COR-L47 (cell line): ENCODE measurements around the gene POLG2.
A peak's percentile ranks its signal among the peaks of the same experiment; 100 is the strongest.

Source experiments
- DNase-seq: peaks from one replicate; lab custom pipeline; 2025; lab: John Stamatoyannopoulos, UW

The POLG2 gene

DNA sequence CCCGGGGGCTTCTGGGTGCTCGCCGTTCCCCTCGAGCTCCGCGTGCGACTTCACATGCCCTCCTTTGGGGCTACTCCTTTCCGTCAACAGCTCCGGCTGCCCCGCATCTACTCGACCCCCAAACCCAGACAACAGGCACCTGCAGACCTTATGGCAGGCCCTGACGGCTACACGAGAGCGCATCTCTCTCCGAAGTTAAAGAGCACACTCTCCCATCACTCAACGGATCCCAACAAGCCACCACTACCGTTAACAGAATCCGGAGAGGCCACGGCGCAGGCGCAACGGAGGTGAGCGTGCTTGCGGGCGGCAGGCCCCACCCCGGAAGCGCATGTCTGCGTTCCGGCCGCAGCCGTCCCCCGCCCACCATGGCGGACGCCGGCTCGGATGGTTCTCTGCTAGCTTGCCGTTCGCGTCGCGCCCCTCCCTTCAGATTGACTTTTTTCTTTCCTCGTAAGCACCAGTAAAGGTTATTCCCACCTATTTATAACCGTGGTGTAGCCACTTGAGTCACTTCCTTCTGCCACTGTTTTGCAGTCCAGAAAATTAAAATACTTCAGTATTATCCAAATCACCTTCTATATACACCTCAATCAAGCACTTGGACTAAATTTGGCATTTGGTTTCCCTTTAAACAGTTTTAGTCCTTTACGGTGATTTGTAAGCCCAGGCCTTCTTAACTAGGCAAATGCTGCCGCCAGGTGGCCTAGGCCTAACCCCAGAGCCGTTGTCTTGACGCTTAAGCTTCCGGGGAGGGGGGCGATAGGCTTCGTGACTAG, at the start of gene POLG2:
POLG2 (minus strand) TSS at position 269 of the 779 bp plus-strand sequence; CDS start at position 183, 86 bp downstream.
- peak; percentile 88 for DNase-seq

DNA sequence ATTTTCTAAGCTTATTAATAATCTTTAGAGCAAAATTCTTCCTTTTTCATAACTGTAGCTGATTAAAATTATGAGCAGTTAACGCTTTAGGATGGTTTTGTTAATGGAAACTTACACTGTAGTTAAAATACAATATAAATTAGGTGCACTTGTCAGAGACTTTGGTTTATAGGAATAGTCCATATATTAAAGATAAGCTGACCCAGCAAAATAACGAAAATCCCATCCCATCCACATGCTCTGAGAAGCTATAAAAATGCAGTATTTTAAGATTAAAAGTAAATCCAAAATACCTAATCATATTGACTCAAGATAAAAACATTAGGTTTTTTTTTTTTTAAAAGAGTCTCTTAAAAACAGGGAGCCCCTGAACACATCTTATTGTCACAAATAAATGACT, 47.9 kb upstream of the POLG2 start:
- no peak for DNase-seq

DNA sequence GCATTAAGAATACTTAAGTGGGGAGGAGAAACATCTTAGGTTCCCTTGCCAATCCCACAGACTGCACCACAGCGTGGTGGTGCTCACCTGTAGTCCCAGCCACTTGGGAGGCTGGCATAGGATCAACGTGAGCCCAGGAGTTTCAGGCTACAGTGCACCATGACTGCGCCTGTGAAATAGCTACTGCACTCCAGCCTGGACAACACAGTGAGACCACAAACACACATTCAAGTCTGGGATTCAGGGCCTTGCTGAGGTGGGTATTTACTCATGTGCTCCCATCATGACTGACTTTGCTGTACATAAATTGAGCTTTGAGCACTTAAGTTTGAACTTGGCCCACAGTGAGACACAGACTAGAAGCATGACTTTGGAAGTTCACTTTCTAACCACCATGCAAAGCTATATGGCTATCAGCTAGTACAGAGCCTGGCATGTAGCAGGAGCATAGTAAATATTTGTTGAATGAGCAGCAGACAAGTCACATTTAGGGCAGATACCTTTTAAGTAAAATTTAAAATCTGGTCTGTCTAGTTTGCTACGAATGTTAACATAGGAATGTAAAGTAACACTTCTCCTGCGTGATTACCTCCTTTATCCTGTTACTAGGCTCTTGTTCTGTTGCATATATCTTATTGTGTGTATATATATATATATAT, 43.4 kb upstream of the POLG2 start:
- no peak for DNase-seq

DNA sequence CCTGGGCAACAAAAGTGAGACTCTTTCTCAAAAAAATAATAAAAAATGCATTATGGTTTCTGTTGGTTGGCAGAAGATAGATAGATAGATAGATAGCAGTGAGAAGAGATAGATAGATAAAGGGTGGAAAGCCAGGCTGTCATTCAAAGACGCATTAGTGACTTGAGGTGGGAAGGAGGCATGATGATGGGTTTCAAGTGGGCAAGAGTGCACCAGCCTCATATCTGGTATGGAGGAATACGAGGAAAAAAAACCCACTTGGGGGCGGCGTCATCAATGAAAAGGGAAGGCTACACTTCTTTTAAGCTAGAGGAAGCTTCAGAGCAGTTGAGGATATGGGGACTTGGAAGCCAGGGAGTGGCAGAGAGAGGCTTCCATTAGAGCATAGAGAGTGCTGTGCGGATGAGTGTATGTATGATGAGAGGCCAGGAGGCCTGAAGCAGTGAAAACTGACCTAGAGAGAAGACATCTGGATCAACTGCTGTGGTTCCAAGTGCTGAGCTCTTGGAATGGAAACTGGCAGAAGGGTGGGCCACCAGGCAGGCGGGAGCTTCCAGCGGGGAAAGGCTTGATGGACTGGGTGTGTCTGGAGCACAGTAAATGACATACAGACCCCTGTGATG, 41.8 kb upstream of the POLG2 start:
- no peak for DNase-seq

DNA sequence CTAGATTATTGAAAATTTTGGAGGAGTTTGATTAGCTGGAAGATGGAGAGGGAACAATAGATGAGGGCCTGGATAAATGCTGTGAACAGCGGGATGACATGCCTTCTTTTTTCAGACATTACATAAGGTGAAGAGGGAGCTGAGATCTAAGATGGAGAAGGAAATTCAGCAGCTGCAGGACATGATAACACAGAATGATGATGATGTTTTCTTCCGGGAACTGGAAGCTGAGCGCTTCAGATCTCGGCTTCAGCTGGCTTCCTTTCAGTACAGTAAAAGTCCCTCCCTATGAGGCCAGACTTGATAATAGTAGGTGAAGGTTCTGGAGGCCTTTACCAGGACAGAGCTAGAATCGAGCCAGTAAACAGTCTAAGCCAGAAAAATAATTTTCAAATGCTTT, 40.6 kb upstream of the POLG2 start:
- no peak for DNase-seq

DNA sequence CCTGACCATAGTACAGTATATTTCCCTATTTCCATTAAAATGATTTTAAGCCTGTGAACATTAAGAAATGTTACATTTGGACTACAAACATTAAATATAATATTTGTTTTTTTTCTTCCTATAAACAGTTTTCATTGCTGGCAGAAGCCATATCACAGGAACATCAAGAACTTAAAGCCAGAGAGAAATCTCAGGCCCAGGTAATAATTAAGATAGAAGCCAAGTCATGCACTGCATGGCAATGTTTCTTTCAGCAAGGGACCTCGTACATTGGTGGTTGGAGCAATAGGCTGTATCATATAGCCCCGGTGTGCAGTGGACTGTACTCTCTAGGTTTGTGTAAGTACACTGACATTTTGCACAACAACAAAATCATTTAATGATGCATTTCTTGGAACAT, 40.1 kb upstream of the POLG2 start:
- no peak for DNase-seq

DNA sequence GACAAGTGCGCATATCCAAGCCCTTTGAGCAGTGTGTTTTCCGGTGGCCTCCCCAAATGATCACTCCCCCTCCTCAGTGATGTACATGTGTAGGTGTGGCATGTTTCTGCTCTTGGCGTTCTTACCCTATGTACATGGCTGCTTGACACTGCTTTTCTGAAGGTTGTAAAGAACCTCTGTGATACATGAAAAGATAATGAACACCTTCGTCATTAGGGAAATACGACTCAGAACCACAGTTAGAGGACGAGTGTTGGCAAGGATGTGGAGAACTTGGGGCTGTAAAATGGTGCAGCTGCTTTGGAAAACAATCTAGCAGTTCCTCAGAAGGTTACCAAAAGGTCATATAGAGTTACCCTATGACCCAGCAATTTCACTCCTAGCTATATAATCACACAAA, 38.5 kb upstream of the POLG2 start:
- DNase-seq = no peak

DNA sequence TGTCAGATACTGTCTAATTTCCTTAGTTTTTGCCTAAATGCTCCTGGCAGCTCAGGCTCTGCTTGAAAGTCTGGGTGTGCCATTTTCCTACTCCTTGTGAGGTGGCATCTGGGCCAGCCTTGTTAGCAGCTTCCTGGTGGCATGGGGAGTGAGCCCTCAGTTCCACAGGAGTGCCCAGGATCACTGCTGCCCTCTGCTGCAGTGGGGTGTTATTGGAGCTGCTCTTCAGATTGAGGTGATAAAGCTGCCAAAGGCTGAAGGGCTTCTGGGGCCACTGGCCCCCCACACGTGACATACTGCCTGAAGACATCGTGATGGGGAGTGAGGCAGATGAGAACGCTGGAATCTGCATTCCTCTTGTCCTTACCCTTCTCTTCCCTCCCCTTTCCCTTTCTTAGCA, 37.3 kb upstream of the POLG2 start:
- DNase-seq = no peak

DNA sequence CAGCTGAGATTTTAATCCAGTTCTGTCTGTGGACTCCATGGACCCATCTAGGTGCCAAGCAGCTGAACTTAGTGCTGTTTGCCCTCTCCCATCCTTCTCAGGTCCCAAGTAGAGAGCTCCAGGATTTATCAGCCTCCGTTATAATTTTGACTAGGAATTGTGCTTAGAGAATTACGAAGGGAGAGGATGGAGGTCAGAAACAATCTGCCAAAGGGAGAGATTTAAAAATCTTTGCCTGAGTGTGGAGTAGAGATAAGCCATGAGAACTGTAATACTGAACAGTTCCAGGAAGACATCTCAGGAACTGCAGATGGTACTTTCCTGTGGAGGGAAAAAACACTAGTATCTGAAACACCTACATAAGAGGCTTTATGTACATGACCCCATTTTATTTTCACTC, 36.9 kb upstream of the POLG2 start:
- DNase-seq = no peak

DNA sequence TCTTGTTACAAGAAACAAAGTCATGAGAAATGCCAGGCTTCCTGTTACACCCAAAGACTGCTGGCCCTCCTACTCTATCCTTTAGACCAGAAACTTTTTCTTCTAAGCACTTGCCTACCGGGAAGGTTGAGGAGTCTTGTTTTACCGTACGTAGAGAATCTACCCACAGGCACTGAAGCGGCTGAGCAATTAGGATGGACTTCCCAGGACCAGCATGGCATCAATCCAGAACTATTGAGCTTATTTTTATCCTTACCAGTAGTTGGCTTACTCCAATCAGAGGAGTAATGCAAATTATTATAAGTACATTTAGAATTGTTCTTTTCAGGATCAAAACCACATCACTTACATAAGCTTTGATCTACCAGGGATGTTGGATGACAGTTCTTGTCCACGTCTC, 35.6 kb upstream of the POLG2 start:
- no peak for DNase-seq

DNA sequence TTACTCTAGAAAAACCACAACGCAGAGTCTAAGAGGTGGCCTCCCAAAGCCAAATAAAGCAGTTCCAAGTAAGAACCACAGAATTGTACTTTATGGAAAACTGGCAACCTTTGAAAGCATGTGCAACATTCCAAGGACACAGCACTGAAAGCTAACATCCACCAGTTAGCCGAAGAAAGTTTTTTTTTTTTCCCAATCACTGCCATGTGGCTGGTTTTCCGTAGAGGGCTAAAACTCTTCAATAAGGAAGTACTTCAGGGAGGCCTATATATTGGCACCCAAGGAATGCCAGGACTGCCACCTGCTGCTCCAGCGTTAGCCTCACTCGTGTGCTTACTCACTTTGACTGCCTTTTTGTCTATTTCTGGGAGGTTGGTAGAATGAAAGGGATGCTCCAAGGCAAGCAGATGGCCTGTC, 35.1 kb upstream of the POLG2 start:
- no peak for DNase-seq

DNA sequence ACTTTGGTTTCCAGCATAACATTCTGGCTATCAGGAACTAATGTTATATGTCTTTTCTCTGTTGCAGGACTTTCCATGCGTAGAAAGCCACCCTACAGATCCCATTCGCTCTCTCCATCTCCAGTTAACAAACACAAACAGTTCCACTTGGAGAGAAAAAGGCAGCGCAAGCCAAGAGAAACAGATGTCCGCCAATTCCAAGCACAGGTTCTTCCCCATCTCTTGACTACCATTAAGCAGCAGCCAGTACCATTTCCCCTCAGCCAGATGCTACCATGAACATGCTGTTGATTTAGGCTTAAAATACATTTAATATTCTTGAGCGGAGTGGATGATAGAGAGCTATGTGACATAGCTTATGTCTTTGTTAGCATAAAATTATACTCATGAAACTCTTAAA, 32.4 kb upstream of the POLG2 start:
- no peak for DNase-seq

DNA sequence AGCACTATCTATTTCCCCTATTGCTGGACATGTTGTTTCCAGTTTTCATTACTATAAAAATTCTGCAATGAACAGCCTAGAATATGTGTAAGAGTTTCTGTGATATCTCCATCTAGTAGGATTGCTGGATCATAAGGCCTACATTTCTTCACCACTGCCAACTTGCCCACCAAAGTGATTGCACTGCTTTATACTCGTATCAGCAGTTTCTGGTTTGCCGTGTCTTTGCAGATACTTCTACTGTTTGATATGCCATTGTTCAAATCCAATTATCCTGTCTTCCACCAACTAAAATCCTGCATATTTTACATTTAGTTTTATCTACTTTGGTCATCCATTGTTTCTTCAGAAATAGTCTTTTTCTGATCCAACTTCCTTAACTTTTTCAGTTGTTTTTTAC, 31.1 kb upstream of the POLG2 start:
- DNase-seq = no peak

DNA sequence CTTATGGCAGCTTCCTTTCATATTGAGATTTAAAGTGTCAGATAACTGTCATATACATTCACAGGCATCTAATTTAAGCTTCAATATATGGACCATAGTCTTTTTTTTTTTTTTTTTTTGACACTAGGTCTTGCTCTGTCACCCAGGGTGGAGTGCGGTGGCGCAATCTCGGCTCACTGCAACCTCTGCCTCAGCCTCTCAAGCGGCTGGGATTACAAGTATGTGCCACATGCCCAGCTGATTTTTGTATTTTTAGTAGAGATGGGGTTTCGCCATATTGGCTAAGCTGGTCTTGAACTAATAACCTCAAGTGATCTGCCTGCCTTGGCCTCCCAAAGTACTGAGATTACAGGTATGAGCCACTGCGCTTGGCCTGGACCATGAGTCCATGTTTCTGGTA, 23.5 kb upstream of the POLG2 start:
- DNase-seq = no peak

DNA sequence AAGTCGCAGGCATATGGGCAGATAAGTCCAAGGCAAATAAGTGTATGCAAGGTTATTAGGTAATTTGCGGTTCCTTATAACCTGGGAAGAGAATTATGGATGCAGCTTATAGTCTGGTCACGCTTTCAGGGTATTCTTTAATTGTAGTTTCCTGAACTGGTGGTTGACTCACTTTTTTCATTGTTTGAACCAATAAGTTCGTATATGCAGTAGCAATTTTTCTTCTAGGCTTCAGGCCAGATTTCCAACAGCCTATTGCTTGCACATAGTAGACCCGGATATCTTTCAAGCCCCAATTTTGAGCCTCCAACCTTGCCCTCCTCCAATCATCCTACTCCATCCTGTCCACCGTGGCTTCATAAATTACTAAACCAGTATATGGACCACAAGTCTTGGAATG, 22.7 kb upstream of the POLG2 start:
- DNase-seq = no peak

DNA sequence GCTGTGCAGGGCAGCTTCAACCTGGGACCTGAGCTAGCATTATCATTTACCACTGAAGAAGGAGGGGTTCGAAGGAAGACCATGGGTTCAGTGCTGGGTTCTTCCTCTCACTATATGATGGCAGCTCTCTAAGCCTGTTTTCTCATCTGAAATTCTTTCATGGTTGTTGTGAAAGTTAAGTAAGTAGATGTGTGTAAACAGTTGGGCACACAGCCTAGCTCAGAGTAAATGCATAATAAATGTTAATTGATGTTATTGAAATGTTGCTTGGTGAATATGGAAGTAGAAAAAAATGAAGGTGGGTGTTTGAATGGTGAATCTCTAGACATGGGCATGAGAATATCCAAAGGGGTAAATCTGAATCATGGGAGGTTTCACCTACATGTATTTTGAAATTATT, 19.0 kb upstream of the POLG2 start:
- no peak for DNase-seq

DNA sequence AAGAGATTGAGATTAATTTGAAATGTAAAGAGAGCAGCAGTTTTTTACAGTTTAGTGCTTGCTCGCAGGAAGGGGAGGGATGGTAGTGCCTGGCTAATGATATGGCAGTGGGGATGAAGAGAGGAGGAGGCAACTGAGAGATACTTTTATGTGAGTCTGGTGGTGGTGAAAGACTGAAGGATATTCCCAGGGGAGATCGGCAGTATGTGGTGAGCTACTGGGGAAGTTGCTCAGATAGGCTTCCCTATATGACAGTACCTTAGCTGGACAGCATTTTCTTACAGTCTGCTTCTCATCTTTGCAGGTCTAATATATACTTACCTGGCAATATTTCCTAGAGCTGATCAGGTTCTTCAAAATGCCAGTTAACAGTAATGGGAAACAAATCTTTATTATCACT, 18.6 kb upstream of the POLG2 start:
- no peak for DNase-seq

DNA sequence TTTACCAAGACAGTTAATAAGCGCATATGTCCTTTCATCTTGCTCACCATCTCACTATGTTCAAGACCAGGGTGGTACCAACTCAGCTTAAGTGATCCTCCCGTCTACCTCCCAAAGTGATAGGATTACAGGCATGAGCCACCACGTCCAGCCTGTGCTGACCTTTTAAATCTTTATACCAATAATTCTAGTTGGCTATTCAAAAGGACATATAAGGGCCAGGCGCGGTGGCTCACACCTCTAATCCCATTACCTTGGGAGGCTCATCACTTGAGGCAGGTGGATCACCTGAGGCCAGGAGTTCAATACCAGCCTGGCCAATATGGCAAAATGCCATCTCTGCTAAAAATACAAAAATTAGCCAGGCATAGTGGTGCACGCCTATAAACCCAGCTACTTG, 12.3 kb upstream of the POLG2 start:
- no peak for DNase-seq

DNA sequence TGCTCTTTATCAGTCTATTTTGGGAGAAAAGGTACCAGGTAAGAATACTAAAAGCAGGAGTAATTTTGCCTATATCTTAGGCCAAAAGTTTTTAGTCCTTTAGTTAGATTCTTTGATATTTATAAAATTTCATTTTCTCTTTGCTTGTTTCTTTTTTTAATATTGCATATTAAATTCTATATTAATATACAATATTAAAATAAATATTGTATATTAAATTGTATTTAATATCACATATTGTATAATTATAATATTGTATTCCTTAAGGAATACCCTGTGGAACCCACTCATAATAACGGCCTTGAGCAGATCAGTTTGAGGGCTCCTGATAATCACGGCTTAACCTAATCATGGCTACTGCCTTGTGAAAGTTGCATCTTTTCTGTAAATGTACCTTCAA, 11.8 kb upstream of the POLG2 start:
- no peak for DNase-seq

DNA sequence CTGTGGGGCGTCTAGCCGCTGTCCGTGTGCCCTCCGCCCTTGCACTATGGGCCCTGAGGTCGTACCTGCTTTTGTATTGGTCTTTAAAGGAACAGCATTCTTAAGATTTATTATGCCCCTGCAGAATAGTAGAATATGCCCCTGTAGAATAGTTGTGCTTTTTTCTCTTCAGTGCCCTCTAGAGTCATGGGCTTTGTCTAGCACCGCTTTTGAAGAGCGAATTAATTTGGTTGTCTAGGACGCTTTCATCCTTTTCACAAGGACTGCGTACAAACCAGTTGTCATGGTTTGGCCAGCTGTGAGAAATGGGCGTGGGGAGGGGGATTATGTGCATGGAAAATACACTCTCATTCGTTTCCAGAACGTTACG, 10.5 kb upstream of the POLG2 start:
- DNase-seq = peak; percentile 64

DNA sequence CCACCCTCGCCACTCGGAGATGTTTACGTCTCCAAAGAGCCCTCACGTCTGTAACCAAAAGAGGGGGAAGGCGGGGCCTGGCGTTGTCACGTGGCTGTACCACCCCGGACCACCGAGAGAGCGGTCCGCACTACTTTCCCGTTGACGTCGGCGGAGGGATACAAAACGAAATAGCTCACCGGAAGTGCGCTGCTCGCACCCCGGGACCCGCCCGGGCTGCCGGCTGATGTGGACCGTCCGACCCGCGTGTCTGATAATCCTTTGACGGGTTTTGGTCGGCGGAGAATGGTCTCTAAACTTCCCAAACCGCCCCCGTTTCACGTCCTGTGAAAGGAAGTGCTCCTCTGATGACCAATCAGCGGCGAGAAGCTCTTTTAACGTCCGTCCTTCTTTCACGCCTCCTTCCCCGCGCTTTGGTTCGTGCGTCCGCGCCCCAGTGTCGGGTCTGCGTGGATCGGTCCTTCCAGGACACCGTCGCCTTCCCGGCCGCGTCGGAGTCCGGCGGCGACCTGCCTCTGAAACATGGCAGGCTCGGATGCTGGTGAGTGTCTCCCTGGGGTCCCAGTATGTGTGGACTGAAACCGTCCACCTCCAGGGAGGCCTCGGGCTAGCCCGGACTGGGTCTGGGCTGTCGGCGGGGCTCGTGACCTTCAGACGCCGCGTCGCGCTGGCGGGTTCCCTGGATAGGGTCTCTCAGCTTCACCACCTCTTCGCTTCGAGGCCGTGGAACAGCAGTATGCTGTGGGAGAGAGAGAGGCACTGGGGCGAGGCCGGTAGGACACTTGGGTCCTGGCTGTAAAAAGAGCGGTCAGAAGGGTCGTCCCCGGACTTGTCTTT, 9.9 kb upstream of the POLG2 start, which contains the start of gene CEP95:
CEP95 (plus strand) TSS at position 402 of the 837 bp plus-strand sequence; CDS start at position 523, 121 bp downstream.
- DNase-seq = peak; percentile 96

DNA sequence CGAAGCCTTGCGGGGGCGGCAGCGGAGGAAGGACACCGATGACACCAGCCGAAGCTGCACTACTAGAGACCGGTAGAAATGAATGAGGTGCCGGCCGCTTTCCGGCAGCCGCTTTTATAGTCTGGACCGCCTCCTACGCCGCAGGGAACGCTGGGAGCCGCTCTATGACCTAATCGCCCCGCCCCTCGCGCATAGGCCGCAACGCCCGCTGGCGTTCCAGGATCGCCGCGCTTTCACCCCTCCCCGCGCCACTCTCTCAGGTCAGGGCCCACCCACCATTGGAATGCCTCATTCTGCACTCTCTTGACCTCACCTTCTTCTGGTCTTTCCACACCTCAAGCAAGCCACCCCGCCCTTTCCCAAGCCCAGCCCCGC, 9.3 kb upstream of the POLG2 start, which contains the start of gene DDX5:
DDX5 (minus strand) TSS at position 89 of the 375 bp plus-strand sequence. CDS start 170 bp downstream, outside the sequence.
- peak; percentile 96 for DNase-seq
